Smooth muscle cell (in vitro differentiated cells): Measurements from ENCODE around the gene TBC1D8. TPM values are rescaled to one million over a fixed set of nuclear protein-coding genes. Genes with fewer than 3 reads are reported as not detected.

ENCODE experiments used
- DNase-seq: peaks from one replicate; lab custom pipeline; 2025; ENCODE audit not compliant: unreplicated experiment; lab: John Stamatoyannopoulos, UW
- H2AFZ ChIP-seq: fragments of 200-600 bp; sonication (generic); 2 replicates; pipeline ENCODE4 v1.6.0; 2016; ENCODE audit warnings: antibody characterized with exemption, low read depth, mild to moderate bottlenecking
- H3F3A ChIP-seq: fragments of 200-600 bp; sonication (generic); 2 replicates; pipeline ENCODE4 v1.6.0; 2017; ENCODE audit warnings: antibody characterized with exemption, low read depth
- H3K27ac ChIP-seq: fragments of 200-600 bp; sonication (generic); 2 replicates; pipeline ENCODE4 v1.5.1; 2016; ENCODE audit warnings: low read depth, mild to moderate bottlenecking
- H3K27me3 ChIP-seq: fragments of 200-600 bp; sonication (generic); 2 replicates; pipeline ENCODE4 v1.6.1; 2016; ENCODE audit warnings: low read depth, mild to moderate bottlenecking
- H3K36me3 ChIP-seq: fragments of 200-600 bp; sonication (generic); 2 replicates; pipeline ENCODE4 v1.5.1; 2016; ENCODE audit warnings: low read depth
- H3K4me1 ChIP-seq: fragments of 200-600 bp; sonication (generic); 2 replicates; pipeline ENCODE4 v1.5.1; 2016; ENCODE audit warnings: low read depth
- H3K4me2 ChIP-seq: fragments of 200-600 bp; sonication (generic); 2 replicates; pipeline ENCODE4 v1.6.0; 2016; ENCODE audit warnings: mild to moderate bottlenecking
- H3K4me3 ChIP-seq: fragments of 200-600 bp; sonication (generic); 2 replicates; pipeline ENCODE4 v1.5.1; 2016; ENCODE audit warnings: mild to moderate bottlenecking
- H3K79me2 ChIP-seq: fragments of 200-600 bp; sonication (generic); 2 replicates; pipeline ENCODE4 v1.6.0; 2016; ENCODE audit warnings: low read depth, mild to moderate bottlenecking
- H3K9ac ChIP-seq: fragments of 200-600 bp; sonication (generic); 2 replicates; pipeline ENCODE4 v1.6.0; 2016; ENCODE audit warnings: low read depth
- H3K9me3 ChIP-seq: fragments of 200-600 bp; sonication (generic); replicated peaks from 2 replicates; pipeline ENCODE4 v1.5.1; 2016; ENCODE audit warnings: low read depth
- H4K20me1 ChIP-seq: fragments of 200-600 bp; sonication (generic); 2 replicates; pipeline ENCODE4 v1.6.0; 2016; ENCODE audit warnings: low read depth
- WGBS: methylation state at CpG from one replicate; pipeline ENCODE4 v1.1.7; 2016; ENCODE audit warnings: low lambda C conversion rate; 5-methylcytosine and 5-hydroxymethylcytosine counted together
- polyA plus RNA-seq: library from polyadenylated mRNA; unstranded; fragments of >200 nt; fragmentation: Nextera tagmentation; extraction: Ambion mirVana; gene quantifications from 2 replicates; pipeline ENCODE4 v1.2.1, GENCODE V29; 2016
- total RNA-seq: library from RNA; depleted of rRNA; stranded (reverse); fragments of >200 nt; gene quantifications from 2 replicates; pipeline ENCODE4 v1.2.3, GENCODE V29; 2014
- TF ChIP-seq, protein P1 (sequence below): fragments of 200-600 bp; sonication (generic); IDR thresholded peaks from 2 replicates; pipeline ENCODE4 v1.5.1; 2017; ENCODE audit warnings: borderline replicate concordance, mild to moderate bottlenecking, antibody characterized with exemption; ENCODE audit not compliant: insufficient read depth, poor library complexity, severe bottlenecking

Gene TBC1D8
- total and polyA plus RNA-seq, 2 experiments from 2014 or later, result 0.89 to 15.1 TPM

DNA sequence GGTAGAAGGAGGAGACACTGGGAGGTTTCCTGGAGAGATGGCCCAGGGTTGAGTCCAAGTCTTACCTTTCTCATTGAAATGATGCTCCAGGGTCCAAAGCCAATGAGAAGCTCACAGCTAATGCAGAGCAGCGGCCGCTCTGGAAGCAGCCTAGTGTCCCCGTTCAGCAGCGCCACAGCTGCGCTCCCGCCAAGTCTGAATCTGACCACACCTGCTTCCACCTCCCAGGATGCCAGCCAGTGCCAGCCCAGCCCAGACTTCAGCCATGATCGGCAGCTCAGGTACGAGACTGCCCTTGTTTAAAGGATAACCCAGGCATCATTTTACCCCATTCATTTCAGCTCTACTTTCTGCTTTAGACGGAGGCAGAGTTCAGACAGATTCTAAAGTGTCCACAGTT lies 161.0 kb downstream of the TBC1D8 start:
- Histone ChIP-seq H3K9me3 (no peaks in the 10 kb centered on the region), H3K27me3 (no peaks in the 10 kb centered on the region), H2AFZ (no peak overlapping the region), H3K4me1 (no peaks in the 10 kb centered on the region), H4K20me1 (peaks cover 2% of the 10 kb centered on the region), H3K4me3 (no peak overlapping the region), H3K36me3 (no peaks in the 10 kb centered on the region), H3K4me2 (no peak overlapping the region), H3K9ac (no peak overlapping the region), H3F3A (no peaks in the 10 kb centered on the region), H3K79me2 (no peaks in the 10 kb centered on the region), H3K27ac (no peak overlapping the region)
- TF ChIP-seq, protein P1, sequence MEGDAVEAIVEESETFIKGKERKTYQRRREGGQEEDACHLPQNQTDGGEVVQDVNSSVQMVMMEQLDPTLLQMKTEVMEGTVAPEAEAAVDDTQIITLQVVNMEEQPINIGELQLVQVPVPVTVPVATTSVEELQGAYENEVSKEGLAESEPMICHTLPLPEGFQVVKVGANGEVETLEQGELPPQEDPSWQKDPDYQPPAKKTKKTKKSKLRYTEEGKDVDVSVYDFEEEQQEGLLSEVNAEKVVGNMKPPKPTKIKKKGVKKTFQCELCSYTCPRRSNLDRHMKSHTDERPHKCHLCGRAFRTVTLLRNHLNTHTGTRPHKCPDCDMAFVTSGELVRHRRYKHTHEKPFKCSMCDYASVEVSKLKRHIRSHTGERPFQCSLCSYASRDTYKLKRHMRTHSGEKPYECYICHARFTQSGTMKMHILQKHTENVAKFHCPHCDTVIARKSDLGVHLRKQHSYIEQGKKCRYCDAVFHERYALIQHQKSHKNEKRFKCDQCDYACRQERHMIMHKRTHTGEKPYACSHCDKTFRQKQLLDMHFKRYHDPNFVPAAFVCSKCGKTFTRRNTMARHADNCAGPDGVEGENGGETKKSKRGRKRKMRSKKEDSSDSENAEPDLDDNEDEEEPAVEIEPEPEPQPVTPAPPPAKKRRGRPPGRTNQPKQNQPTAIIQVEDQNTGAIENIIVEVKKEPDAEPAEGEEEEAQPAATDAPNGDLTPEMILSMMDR, result no peak
- WGBS, result 95% methylated on average over 9 of the region's 9 CpGs
- no peak for DNase-seq

DNA sequence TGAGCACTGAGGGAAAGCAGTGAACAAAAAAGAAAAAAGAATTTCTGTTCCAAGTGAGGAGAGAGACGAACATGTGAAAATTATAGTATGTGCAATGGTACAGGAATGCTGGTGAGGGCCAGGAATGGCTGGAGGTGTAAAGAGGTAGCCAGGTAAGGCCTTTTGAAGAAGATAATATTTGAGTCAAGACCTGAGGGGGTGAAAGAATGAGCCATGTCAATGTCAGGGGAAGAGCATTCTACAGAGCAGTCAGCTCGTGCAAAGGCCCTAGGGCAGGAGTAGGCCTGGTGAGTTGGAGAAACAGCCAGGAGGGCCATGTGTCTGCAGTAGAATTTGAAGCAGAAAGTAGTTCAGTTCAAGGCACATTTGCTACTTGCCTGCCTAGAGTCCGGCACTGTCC lies 161.5 kb downstream of the TBC1D8 start:
- H3K27ac ChIP-seq, result no peak overlapping the region
- TF ChIP-seq, protein P1, result no peak
- no peak for DNase-seq
- WGBS, result 82% methylated on average over 3 of the region's 3 CpGs
- H3K9ac ChIP-seq, result no peak overlapping the region
- no peaks in the 10 kb centered on the region for H3K36me3 ChIP-seq
- H2AFZ ChIP-seq, result no peak overlapping the region
- no peaks in the 10 kb centered on the region for H3K27me3 ChIP-seq
- H3K4me1 ChIP-seq, result no peaks in the 10 kb centered on the region
- H3K9me3 ChIP-seq, result no peaks in the 10 kb centered on the region
- no peak overlapping the region for H3K4me2 ChIP-seq
- H3K79me2 ChIP-seq, result no peaks in the 10 kb centered on the region
- no peaks in the 10 kb centered on the region for H3F3A ChIP-seq
- H4K20me1 ChIP-seq, result peaks cover 4% of the 10 kb centered on the region
- no peak overlapping the region for H3K4me3 ChIP-seq

DNA sequence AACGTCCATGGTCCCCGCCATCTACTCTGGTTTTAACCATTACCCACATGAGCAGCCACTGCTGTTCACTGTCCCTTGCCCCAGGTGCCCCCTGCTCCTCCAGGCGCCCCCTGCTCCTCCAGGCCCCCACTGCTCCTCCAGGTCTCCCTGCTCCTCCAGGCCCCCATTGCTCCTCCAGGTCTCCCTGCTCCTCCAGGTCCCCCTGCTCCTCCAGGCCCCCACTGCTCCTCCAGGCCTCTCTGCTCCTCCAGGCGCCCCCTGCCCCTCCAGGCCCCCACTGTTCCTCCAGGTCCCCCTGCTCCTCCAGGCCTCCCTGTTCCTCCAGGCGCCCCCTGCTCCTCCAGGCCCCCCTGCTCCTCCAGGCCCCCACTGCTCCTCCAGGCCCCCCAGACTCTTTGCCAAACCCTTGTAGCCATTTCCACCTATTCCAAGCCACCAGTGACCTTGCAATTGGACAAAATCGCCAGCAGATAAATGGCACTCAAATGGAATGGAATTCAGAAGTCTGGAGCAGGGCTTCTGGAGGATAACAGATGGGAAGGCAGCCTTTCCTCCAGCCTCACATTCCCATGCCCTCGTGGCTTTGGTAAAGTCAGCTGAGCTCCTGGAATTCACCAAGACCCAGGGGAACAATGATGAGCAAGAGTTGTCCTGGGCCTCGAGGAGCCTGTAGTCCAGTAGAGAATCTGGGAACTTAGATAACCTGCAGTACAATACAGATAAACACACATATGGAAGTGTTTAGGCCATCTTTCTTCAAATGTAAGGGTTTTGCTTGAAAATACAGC lies 162.4 kb downstream of the TBC1D8 start:
- Histone ChIP-seq H3K9me3 (no peaks in the 10 kb centered on the region), H3K9ac (no peak overlapping the region), H4K20me1 (peaks cover 4% of the 10 kb centered on the region), H3K79me2 (no peaks in the 10 kb centered on the region), H3K4me1 (no peaks in the 10 kb centered on the region), H3K4me3 (no peak overlapping the region), H3K4me2 (no peak overlapping the region), H3F3A (peaks cover 5% of the 10 kb centered on the region), H3K27me3 (no peaks in the 10 kb centered on the region), H3K27ac (peak overlapping the region; percentile 19), H2AFZ (no peak overlapping the region), H3K36me3 (no peaks in the 10 kb centered on the region)
- no peak for DNase-seq
- 76% methylated on average over 5 of the region's 8 CpGs for WGBS
- TF ChIP-seq, protein P1, result no peak

DNA sequence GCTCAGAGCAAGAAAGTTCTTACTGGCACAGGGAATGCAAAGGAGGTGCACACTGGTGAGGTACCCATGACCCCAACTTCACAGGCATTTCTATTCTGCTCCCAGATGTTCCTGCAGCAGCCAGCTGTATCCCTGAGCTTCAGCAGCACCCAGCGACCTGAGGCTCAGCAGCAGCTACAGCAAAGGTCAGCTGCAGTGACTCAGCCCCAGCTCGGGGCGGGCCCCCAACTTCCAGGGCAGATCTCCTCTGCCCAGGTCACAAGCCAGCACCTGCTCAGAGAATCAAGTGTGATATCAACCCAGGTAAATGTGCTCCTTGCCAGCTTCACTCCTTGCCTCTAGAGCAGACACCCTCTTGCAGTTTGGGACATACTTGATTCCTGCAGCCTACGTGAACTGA lies 163.2 kb downstream of the TBC1D8 start:
- Histone ChIP-seq H3K4me1 (no peaks in the 10 kb centered on the region), H3K27ac (no peak overlapping the region), H3K4me3 (no peak overlapping the region), H3K4me2 (no peak overlapping the region), H4K20me1 (peaks cover 4% of the 10 kb centered on the region), H2AFZ (no peak overlapping the region), H3K9ac (no peak overlapping the region), H3K36me3 (no peaks in the 10 kb centered on the region), H3K79me2 (no peaks in the 10 kb centered on the region), H3F3A (peaks cover 5% of the 10 kb centered on the region), H3K9me3 (no peaks in the 10 kb centered on the region), H3K27me3 (no peaks in the 10 kb centered on the region)
- 93% methylated on average over 4 of the region's 4 CpGs for WGBS
- TF ChIP-seq, protein P1, result no peak
- DNase-seq, result no peak
